Kidney tubule cell (primary cell): ENCODE results near the gene SLC36A1.

Experiments used
- DNase-seq: peaks from one replicate; pipeline ENCODE4 v3.0.0-alpha.2; 2018; ENCODE audit warnings: low spot score

Gene SLC36A1

DNA sequence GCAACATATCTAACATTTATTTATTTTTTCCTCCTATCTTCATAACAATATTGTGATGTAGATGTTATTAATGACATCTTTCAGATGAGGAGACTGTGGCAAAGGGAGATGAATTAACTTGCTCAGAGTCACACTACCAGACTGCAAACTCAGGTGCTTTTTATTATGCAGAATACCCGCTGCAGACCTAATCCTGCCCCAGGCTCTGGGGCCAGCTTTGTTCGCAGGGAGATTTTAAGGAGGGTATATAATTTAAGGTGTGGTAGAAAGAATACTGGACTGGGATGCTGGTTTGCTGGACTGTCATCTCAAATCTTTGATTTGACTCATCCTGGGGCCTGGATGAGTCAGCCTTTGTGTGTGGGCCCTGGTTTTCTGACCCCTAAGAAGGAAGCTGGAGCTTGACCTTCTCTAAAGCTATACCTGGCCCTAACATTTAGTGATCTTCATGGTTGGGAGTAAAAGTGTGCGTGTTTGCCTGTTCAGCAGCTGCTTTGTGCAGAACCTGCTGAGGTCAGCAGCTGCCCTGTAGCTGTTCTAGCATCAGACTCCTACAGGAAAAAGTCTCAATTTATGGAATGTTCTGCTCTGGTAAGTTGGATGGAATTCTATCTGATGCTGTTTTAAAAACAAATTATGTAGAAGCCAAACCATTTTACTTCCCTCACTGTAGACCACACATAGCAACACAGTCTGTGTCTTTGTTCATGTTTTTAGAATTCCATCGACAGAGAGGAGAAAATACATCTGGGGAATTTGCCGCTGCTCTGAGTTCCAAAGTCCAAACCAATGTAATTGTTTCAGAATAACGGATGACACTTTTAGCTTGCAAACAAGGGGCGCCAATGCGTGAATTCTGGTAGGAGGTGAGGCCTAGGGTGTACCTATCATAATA is 4.5 kb downstream of the SLC36A1 start:
- peak; percentile 66 for DNase-seq

DNA sequence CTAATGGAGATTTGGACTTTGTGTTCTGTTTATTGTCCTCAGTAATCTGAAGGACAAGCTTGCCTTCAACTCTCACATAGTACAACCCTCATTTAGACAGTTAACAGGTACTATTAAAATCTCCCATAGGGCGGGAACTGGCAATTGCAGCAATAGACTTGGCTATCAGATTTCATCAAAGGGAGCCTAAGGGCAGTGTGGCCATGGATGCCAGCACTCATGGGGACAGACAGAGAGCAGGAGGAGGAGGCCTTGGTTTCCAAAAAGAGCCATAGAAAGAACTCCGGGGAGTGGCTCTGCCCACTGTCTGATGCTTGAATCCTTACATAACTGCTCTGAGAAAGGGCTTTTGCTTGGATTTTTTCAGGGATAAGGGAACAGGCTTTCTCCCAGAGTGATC is 6.8 kb downstream of the SLC36A1 start:
- DNase-seq, result no peak

DNA sequence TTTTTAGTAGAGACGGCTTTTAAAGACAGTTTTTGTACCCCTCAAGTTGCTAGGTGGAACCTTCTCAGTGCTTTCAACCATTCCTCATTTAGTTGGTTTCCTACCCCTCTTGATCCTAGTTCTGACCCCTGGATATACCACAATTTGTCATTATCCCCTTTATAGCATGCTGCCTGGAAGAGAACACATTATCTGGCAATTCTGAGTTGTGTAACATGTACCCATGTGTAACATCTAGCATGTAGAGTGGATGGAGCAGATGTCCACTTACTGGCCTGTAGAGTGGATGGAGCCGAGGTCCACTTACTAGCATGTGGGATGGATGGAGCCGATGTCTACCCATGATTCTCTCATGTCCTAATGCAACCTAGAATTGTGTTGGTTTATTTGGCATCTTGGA is 7.5 kb downstream of the SLC36A1 start:
- DNase-seq, result no peak

DNA sequence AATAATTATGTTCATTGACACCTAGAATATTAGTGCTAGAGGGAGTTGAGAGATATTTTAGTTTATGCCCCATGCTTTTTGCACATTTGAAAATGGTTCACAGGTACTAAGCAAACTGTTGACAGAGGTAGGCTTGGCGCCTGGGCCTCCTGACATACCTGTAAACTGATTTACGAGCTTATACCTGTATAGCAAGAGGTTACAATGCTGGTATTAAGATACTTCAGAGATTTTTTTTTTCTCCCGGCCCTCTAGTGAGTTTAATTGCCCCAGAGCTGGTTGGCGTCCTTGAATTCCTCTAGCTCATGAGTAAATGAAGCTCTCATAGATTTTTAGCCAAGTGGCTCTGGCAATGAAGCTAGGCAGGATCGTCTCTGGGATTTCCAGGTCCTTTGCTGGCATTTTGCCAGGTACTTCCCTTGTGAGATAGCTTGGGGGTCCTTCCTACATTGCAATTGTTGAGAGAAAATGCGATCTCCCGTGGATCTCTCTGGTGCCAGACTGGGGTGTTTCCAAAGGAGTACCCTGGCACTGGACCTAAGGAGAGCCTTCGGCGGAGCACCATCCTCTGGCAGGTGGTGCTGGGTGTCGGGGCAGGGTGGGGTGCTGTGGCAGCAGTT is 9.0 kb downstream of the SLC36A1 start:
- no peak for DNase-seq

DNA sequence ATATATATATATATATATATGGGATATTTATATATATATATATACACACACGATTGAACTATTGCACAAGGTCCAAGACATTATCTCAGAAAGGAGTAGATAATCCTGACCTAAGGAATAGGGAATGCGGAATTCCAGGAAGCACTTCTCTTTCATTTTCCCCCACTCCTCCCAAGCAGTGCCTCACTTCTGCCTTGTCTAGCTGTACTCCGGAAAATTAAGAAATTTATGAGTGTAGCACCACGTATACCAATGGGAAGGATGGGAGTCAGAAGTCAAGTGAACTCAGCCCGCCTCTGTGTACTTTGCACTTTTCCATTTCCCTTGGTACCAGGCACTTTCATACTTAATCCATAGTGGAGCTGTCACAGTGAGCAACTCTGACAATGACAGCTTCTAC is 10.9 kb downstream of the SLC36A1 start:
- DNase-seq, result no peak

DNA sequence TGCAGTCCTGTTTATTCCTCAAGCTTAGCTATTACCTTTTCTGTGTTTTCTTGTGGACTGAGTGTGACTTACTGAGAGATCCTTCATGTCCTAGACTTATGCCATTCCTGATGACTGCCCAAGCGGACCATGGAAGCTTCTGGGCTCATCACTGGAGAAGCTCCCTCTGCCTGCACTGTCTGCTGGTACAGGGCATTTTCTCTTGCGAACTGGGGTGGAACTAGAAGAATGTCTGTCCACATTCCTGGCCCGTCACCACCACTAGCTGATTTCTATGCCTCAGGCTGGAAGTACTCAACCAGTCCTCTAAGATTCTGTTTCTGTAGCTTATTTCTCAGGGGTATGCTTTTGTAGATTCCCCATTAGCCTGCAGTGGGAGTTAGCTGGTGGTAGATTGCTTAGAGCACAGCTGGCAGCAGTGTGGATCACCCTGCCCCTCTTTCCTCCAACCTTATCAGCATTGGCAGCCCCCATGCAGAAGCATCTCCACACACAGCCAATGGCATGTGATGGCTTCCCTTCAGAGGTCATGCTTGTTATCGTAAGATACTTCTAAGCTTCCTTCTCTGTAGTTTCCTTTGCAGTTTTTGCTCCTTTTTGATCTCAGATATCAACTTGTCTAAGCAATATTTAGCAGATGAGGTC is 12.4 kb downstream of the SLC36A1 start:
- peak; percentile 75 for DNase-seq

DNA sequence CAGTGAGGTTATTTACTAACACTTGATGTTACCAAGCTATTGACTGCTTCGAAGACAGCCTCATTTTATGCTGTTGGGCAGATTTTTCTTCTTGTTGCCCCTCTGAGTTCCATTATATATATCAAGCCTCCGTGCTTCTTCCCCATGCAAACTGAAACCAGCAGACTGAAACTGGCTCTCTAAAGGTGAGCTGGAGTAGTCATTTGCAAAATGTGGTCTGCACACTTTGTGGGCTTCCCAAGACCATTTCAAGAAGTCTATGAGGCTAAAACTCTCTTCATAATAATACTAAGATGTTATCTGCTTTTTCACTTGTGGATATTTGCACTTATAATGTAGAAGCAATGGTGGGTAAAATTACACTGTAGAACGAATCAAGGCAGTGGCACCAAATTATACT is 13.9 kb downstream of the SLC36A1 start:
- no peak for DNase-seq

DNA sequence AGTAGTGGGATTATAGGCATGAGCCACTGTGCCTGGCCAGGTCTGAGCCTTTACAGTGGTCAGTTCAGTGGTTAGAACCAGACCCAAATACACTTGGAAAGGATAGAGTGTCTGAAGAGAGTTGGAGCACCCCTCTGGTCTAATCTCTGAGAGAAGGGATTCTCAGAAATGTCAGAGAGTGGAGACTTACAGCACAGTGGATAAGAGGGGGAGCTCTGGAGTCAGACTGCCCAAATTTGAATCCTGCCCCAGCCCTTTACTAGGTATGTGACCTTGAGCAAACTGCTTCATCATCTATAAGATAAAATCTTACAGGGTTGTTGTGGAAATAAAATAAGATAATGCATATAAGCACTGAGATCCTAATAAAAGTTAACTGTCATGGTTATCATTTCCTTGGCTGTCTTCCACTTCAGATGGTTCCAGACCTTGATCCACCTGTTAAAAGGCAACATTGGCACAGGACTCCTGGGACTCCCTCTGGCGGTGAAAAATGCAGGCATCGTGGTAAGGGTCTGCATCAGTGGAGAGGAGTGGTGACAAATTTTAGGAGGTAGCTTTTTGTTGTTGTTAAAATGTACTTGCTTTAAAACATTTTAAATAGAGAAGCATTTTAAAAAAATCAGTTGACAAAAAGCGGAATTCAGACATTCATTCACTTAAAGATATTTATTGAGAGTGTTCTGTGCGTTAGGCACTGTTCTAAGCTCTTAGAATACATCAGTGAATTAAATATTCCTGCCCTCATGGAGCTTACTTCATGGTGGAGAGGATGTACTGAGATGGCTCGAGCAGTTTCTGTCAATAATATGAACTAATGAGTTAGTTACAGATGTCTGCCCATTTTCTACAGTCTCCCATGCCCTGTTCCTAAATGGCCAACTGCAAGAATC is 16.0 kb downstream of the SLC36A1 start:
- no peak for DNase-seq

DNA sequence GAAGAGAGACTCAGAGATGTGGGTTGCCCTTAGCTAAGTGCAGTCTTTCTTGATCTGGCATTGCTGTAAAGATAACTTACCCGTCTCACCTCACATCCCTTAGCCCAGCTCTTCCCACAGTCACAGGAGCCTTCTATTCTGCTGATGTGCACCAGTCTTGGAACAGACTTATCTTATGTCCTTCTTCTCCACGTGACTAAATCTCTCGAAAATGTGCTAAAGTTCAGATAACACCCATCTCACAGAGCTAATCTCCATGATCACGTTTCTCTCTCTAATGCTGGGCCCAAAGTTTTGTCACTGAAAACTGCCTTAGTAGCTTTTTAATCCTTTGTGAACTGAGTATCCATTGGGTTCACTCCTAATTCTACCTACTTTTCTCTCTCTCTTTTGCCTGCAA is 16.7 kb downstream of the SLC36A1 start:
- no peak for DNase-seq

DNA sequence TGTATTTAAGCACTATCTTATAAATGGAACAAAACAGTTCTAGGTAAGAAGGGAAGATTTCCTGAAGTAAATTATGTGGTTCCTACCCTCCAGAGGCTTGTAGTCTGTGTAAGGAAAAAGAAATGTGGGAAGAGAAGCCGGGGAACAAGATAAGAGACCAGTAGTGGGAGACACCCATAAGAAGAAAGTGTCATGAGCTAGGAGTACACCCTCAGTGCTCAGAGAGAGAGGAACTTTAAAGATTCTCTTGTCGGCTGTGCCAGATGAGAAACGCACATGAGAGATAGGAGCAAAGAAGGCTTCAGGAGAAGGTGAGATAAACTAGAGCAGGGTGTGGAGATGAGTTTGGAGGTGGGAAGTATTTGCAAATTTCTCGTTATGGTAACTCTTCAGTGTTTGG is 18.1 kb downstream of the SLC36A1 start:
- DNase-seq, result no peak

DNA sequence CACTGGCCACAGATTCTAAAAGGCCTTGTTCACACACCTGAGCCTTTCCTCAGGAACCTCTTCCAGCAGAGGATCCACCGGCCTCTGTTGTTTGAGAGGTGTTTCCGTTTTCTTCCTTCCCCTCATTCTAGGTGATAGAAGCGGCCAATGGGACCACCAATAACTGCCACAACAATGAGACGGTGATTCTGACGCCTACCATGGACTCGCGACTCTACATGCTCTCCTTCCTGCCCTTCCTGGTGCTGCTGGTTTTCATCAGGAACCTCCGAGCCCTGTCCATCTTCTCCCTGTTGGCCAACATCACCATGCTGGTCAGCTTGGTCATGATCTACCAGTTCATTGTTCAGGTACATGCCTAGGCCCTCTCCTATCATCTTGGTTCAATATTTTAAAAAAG is 20.2 kb downstream of the SLC36A1 start:
- DNase-seq, result no peak

DNA sequence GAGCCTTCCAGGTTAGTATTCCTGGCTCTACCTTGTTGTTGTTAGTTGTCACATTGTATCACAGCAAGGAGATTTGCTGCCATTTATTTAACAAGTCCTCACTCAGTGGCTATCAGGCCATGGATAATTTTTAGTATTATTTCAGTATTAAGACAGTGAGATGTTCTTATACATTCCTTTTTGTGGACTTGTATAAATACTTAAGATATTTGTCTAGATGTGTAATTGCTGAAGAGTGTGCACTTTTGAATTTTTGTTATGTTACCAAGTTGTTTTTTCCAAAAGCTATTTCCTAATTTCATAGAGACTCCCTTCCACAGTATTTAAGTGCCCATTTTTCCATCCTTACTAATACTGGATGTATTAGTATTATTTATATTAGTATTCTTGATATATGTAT is 22.0 kb downstream of the SLC36A1 start:
- DNase-seq, result no peak

DNA sequence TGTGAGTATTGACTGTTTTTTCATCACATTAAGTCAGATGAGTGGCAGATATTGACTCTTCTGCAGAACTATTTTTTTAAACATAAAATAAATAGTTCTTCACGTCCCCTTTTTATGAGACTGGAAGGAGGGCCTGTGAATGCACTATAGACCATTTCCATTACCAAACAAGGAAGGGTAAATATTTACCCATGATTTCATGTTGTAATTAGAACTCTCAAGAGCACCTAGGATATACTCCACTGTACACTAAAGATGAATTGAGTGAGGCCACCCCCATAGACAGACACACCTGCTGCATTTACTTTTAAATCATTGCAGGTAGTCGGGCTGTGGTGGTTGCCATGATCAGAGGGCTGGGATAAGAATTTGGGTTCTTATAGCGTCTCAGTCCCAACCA is 22.6 kb downstream of the SLC36A1 start:
- DNase-seq, result no peak

DNA sequence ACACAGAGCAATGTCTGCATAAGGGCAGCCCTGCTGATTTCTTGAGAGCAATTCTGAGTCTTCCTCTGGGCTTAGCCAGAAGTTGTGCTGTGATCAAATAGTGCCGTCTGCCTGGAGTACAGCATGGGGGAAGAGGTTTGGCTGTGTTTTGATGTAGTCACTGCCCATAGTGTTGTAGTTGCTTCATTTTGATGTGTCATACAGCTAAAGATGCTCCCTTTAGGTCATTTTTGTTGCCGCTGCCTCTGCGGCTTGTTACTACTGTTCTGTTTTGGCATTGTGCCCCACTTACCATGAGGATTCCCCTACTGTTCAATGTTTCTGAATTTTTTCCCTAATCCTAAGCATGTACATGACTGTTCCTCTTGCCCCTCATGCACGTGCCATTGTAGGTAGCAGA is 23.0 kb downstream of the SLC36A1 start:
- DNase-seq, result no peak

DNA sequence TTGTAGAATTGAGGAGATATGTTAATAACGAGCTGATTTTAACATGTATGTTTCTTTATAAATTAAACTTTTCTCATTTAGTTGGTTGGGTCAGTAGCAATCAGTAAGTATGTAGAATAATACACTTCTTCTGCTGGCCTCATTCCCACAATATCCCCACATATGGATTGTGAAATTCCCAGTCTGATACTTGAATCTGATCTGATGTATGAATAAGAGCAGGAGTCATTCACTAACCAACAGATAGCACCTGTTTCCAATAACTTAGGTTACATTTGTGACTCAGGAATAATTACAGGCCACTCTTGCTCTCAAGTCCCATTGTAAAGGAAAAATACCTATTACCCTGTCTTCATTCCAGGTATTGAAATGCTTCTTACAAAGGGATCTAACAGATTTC is 23.9 kb downstream of the SLC36A1 start:
- DNase-seq, result no peak

DNA sequence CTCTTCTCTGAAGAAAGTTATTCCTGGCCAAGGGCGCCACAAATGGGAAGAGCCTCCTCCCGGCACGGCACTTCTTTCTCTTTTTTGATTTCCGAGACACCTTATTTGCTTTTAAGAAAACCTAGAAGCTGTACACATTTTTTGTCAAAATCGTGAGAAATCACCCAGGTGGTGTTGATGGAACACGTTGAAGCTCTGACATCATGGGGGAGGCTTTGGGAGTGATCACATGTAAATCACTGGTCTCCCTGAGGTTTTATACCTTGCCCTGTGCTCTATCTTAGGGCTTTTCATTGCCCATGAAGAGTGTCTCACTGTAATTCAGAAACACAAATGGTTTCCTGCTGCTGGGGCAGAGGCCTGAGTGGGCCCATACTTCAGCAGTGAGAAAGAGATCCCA is 27.4 kb downstream of the SLC36A1 start:
- DNase-seq, result no peak

DNA sequence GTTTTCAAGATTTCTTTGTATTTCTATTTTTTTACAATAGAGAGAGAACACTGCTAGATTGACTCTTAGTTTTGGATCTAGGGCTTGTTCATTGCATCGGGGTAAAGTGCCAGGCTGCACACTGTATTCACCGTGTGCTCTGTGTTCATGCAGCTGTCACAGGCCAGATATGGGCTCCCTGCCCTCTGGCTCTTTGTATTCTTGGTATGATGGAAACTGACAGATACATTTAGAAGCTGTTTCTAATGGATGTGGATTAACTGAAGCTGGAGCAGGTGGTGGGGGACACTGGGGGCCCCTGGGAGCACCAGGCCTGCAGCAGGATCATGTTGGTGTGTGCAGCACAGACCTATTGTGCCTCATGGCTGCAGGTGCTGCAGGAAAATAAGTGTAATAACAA is 28.0 kb downstream of the SLC36A1 start:
- DNase-seq, result no peak

DNA sequence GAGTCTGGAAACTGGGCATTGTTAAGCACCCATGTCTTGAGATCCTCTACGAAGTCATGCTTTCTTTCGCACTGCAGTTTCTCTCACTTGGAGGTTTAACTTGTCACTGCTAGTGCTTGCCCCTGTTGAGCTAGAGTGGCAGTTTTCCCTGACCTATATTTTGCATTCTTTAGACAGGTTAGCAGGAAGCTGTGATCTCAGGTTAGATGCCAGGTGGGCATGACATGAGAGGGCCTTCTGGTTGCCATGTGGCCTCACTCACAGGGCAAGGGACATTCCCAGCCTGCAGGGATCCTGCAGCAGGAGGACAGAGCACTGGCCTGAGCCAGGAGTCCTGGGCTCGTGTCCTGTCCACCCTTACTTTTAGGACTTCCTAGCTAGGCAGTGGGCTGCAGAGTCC is 28.6 kb downstream of the SLC36A1 start:
- no peak for DNase-seq

DNA sequence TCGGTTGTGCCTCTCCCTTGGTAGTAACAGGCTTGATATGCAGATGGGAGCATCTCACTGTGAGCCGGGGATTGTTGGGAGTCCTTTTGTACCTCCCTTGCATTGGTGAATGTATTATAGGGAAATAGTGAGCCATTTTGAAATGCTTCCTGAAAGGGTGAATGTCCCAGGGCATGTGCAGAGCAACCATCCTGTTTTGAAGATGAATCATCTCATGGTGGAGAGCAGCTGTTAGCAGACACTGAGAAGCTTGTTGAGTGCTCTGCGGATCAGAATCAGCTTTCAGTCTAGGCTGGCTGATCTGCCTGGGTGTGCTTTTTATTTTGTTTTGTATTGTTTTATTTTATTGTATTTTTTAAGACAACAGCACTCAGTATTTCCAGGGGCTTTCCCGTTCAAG is 29.7 kb downstream of the SLC36A1 start:
- peak; percentile 31 for DNase-seq

DNA sequence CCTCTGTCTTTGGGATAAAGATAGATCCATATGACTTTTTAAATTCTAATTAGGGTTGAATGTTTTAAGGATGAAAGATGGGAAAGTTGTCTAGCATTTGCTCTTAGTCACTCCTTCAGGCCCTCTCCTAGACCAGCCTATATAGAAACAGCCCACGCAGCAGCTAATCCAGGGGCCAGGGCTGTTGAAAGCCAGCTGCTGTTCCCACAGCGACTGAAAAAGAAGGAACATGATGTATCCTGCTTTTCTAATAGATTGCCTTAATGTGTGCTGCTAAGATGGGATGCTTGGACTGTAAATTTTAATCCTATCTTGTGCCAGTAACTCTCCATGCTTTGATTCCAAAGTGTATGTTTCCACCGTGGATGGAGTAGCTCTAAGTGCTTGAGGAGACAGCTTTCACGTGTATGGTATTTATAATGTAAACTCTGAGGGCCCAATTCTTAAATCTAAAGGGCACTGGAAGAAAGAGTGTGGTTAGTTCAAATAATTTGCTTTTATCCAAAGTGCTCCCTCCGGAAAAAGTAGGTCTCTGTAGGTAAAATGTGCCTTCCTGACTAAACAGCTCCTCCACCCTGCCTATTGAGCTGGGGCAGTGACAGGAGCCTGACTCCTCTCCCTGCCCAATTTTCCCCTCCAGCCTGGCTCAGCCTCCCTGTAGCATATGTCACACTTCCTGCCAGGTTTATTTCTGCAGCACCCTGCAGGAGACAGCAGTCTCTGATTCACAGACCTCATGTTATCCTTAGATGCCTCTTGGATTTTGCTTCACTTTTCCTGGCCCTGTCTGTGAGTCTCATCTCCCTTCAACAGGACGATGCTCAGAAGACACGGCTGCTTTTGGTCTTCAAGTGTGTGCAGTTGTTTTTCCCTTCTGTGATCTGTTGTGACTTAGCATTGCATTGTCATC is 33.2 kb downstream of the SLC36A1 start:
- DNase-seq, result peak; percentile 43

DNA sequence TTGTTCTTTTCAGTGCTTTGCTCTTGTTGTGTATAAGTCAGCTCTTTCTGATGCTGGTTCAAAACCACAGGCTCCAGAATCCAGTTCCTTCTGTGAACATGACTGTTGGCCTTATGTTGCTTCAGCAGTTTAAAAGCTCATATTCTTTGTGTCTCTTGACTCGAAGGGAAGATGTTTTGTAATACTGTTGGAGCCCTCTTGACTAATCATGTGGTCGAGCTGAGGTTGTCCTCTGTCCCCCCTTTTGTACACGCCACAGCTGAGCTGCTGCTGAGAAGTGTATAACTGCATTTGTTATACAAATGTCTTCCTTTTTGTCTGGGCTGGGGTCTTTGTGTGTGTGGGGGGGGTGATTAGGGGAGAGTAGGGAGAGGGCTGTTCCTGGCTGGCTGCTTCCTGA is 35.8 kb downstream of the SLC36A1 start:
- DNase-seq, result no peak
